Adrenal gland (tissue), 12 donors: Measurements from ENCODE around the gene ING5. TPM values are rescaled to one million over a fixed set of nuclear protein-coding genes. Genes with fewer than 3 reads are reported as not detected.

Experiments used
- DNase-seq, 7 donors: peaks; one replicate each; pipeline ENCODE4 v3.0.0-alpha.2; 2019 to 2020
- H3K27ac ChIP-seq, 5 donors: fragments of 200-600 bp; sonication (generic) in 4 of 5; 1 replicate in 3 of 5; 2 replicates in 2 of 5; pipeline versions ENCODE4 v1.5.1 to v1.8.0; 2016 to 2020; ENCODE audit warnings: mild to moderate bottlenecking in 1 of 5
- H3K27me3 ChIP-seq: fragments of 200-600 bp; 2 replicates; pipeline ENCODE4 v1.8.0; 2021
- H3K36me3 ChIP-seq, 2 donors: fragments of 200-600 bp; replicated peaks in 1 of 2; 1 replicate in 1 of 2; 2 replicates in 1 of 2; pipeline versions ENCODE4 v1.5.1 to v1.8.0; 2018 to 2022
- H3K4me1 ChIP-seq, 2 donors: fragments of 200-600 bp; replicated peaks in 1 of 2; 1 replicate in 1 of 2; 2 replicates in 1 of 2; pipeline versions ENCODE4 v1.5.1 to v1.8.0; 2018 to 2021
- H3K4me3 ChIP-seq, 4 donors: fragments of 200-600 bp; sonication (generic) in 3 of 4; one replicate each; pipeline ENCODE4 v1.5.1; 2016 to 2018
- H3K9me3 ChIP-seq, 3 donors: fragments of 200-600 bp; sonication (generic) in 1 of 3; replicated peaks in 1 of 3; 1 replicate in 2 of 3; 2 replicates in 1 of 3; pipeline versions ENCODE4 v1.5.1 to v1.8.0; 2016 to 2021
- POLR2A ChIP-seq, 2 donors: fragments of 450-650 bp; IDR thresholded peaks; one replicate each; pipeline ENCODE4 v1.6.1; 2017; ENCODE audit warnings: antibody characterized with exemption in 2 of 2, mild to moderate bottlenecking in 2 of 2, moderate library complexity in 1 of 2
- WGBS, 4 donors: extraction: QIAGEN DNeasy Blood & Tissue Kit in 2 of 4; methylation state at CpG; one replicate each; pipeline versions ENCODE4 v1.1.5 to v1.1.7; 2013 to 2017; 5-methylcytosine and 5-hydroxymethylcytosine counted together
- intact Hi-C, 2 donors: fragments of 100-400 bp; cut with DNase I; formaldehyde crosslinking; loops; one replicate each; pipeline versions ENCODE4 v1.14.1 to v1.15.0; 2022 to 2023
- polyA plus RNA-seq, 3 donors: library from polyadenylated mRNA; stranded (reverse); fragments of 200-250 nt in 2 of 3; fragments of 350-450 nt in 1 of 3; fragmentation: Illumina TruSeq in 1 of 3; extraction: RNeasy Lipid Tissue Mini Kit (QIAGEN cat#74804) in 1 of 3; gene quantifications; one replicate each; pipeline ENCODE4 v1.2.3, GENCODE V29; 2013 to 2014
- total RNA-seq, 9 donors: library from RNA; depleted of rRNA in 4 of 9; stranded (reverse); fragments of >200 nt in 4 of 9; fragments of 120-200 nt in 1 of 9; fragmentation: NEBNext Ultra II Directional in 1 of 9; extraction: Animal tissue kit (Norgen Biotek cat#: 25700) in 1 of 9; gene quantifications; one replicate each; pipeline versions ENCODE4 v1.1.0 to v1.2.4, GENCODE V29; 2013 to 2023
- TF ChIP-seq, protein P1 (sequence below), 6 experiments: fragments of 450-650 bp in 4 of 6; fragments of 200-600 bp in 2 of 6; sonication (generic) in 1 of 6; IDR thresholded peaks; 1 replicate in 5 of 6; 2 replicates in 1 of 6; pipeline versions ENCODE4 v1.5.1 to v1.8.0; 2016 to 2021; ENCODE audit warnings: antibody characterized with exemption in 6 of 6, mild to moderate bottlenecking in 2 of 6, moderate library complexity in 1 of 6
- donor health status: healthy with polysubstance abuse.
- donor health status: Bipolar disorder and iron deficiency.
- donor health status: DM: yes; HTN: yes; CAD: no.
- donor health status: DM: no; HTN: no; CAD: no.
- donor health status: DM: no; HTN: no; CAD: no.
- donor health status: DM: yes; HTN: yes; CAD: no.

Gene ING5
- total and polyA plus RNA-seq, 12 donors, result 13.3 to 83.1 (median 31.7) TPM

GRCh38 chr2:241767464-241768250 lies 65.8 kb downstream of the ING5 start:
- intact Hi-C loops, result no loop called here
- H3K9me3 ChIP-seq, result no peaks in the 10 kb centered on the region
- no peak overlapping the region for H3K4me3 ChIP-seq
- H3K4me1 ChIP-seq, result no peaks in the 10 kb centered on the region
- H3K27me3 ChIP-seq, result no peaks in the 10 kb centered on the region
- peak in 3 of 7 donors; percentile 14 to 42 (median 20) for DNase-seq
- no peaks in the 10 kb centered on the region for H3K36me3 ChIP-seq
- H3K27ac ChIP-seq, result no peak overlapping the region
- TF ChIP-seq, protein P1, sequence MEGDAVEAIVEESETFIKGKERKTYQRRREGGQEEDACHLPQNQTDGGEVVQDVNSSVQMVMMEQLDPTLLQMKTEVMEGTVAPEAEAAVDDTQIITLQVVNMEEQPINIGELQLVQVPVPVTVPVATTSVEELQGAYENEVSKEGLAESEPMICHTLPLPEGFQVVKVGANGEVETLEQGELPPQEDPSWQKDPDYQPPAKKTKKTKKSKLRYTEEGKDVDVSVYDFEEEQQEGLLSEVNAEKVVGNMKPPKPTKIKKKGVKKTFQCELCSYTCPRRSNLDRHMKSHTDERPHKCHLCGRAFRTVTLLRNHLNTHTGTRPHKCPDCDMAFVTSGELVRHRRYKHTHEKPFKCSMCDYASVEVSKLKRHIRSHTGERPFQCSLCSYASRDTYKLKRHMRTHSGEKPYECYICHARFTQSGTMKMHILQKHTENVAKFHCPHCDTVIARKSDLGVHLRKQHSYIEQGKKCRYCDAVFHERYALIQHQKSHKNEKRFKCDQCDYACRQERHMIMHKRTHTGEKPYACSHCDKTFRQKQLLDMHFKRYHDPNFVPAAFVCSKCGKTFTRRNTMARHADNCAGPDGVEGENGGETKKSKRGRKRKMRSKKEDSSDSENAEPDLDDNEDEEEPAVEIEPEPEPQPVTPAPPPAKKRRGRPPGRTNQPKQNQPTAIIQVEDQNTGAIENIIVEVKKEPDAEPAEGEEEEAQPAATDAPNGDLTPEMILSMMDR (IDR thresholded peaks at IDR 0.05), result no peak
- TF ChIP-seq POLR2A (IDR thresholded peaks at IDR 0.05), result no peak
- 91 to 97% (median 93%) methylated on average over 16 to 37 of the region's 37 CpGs for WGBS, 4 donors

GRCh38 chr2:241768251-241768711 lies 66.4 kb downstream of the ING5 start:
- Histone ChIP-seq H3K27me3 (no peaks in the 10 kb centered on the region), H3K9me3 (no peaks in the 10 kb centered on the region), H3K36me3 (no peaks in the 10 kb centered on the region), H3K4me1 (no peaks in the 10 kb centered on the region), H3K27ac (no peak overlapping the region), H3K4me3 (no peak overlapping the region)
- TF ChIP-seq POLR2A (IDR thresholded peaks at IDR 0.05), result no peak
- TF ChIP-seq, protein P1 (IDR thresholded peaks at IDR 0.05), result no peak
- DNase-seq, result peak in 2 of 7 donors; percentile 14 to 40
- 80 to 93% (median 88%) methylated on average over 12 to 29 of the region's 29 CpGs for WGBS, 4 donors
- intact Hi-C loops, result no loop called here

DNA sequence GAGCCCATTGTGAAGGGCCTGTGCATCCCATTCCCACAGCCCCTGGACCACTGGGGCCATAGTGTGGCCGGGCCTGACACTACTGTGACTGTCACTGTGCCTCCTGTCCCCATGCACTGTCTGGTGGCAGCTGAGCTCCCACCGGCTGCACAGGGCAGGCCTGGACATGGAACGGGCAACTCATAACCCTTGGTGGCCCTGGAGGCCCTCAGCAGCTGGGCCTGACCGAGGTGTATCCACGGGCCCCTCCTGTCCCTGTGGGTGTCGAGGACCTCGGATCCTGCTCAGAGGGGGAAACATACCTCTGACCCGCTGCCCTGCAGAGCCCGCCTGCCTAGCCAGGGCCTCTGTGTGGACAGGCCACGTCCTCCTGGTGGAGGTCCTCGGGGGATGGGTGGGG lies 67.0 kb downstream of the ING5 start:
- H3K9me3 ChIP-seq, result no peaks in the 10 kb centered on the region
- TF ChIP-seq, protein P1 (IDR thresholded peaks at IDR 0.05), result no peak
- TF ChIP-seq POLR2A (IDR thresholded peaks at IDR 0.05), result no peak
- peak in 2 of 7 donors; percentile 18 to 44 for DNase-seq
- no peak overlapping the region for H3K27ac ChIP-seq
- intact Hi-C loops, result no loop called here
- no peaks in the 10 kb centered on the region for H3K4me1 ChIP-seq
- H3K27me3 ChIP-seq, result peaks cover 4% of the 10 kb centered on the region
- WGBS, 4 donors, result 90 to 100% (median 95%) methylated on average over 1 to 11 of the region's 11 CpGs
- H3K36me3 ChIP-seq, result no peaks in the 10 kb centered on the region
- H3K4me3 ChIP-seq, result no peak overlapping the region

GRCh38 chr2:241769819-241770184 lies 68.0 kb downstream of the ING5 start:
- TF ChIP-seq, protein P1 (IDR thresholded peaks at IDR 0.05), result no peak
- TF ChIP-seq POLR2A (IDR thresholded peaks at IDR 0.05), result no peak
- no peak overlapping the region for H3K4me3 ChIP-seq
- peak in 1 of 7 donors; percentile 37 for DNase-seq
- intact Hi-C loops, result no loop called here
- H3K27me3 ChIP-seq, result peaks cover 9% of the 10 kb centered on the region
- H3K36me3 ChIP-seq, result no peaks in the 10 kb centered on the region
- no peaks in the 10 kb centered on the region for H3K9me3 ChIP-seq
- WGBS, 4 donors, result 56 to 91% (median 79%) methylated on average over 4 to 13 of the region's 13 CpGs
- H3K4me1 ChIP-seq, result no peaks in the 10 kb centered on the region
- H3K27ac ChIP-seq, result no peak overlapping the region
